Superior temporal gyrus (tissue), 1 donor: ENCODE results near the gene RBM28.
A peak's percentile ranks its signal among the peaks of the same experiment; 100 is the strongest.
"Not testable (repeated sequence)": the region's sequence is repeated elsewhere in the genome, so short reads cannot be mapped to it uniquely, and the experiment has no call there.

ENCODE experiments used
- DNase-seq: peaks from one replicate; pipeline ENCODE4 v3.0.0-alpha.2; 2016; ENCODE audit errors: extremely low spot score

The RBM28 gene

DNA sequence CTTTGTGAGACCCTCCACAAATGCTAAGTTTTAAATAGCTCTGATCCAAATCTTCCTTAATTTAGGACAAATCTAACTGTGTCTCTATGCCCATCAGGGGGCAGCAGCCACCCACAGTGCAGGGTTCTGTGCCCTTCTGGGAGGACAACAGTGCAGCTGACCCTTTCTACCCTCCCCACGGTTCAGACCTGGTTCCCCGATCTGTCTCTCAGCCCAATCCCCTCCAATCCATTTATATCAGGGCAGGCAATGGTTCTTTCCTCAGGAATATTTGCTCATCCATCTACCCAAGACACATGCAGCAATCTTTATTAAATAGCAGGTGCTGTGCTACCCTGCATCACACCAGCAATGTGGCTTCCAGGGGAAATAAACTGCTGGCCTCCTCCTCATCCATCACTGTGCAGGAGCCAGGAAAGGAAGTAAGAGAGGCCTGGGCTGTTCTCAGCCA lies 4.0 kb upstream of the RBM28 start:
- DNase-seq: peak; percentile 77

DNA sequence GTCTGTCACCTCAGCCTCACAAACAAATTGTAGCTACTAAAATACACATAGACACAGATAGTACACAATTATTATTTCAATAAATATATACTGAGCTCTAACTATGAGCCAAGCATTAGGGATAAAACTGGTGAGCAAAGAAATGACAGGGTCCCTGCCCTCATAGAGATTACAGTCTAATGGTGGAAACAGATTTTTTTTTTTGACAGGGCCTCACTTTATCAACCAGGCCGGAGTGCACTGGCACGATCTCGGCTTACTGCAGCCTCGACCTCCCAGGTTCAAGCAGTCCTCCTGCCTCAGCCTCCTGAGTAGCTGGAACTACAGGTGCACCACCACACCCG lies 695 bp upstream of the RBM28 start:
- DNase-seq: no peak

DNA sequence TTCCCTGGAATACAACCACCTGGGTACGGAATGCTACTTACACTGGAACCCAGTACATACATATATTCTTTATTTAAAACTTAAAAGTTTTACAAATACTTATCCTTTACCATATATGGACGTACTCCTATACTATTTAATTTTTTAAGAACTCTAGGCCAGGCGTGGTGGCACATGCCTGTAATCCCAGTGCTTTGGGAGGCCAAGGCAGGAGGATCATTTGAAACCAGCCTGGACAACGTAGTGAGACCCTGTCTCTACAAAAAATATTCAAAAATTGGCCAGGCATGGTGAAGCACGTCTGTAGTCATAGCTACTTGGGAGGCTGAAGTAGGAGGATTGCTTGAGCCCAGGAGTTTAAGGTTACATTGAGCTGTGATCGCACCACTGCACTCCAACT lies 2.0 kb downstream of the RBM28 start:
- no peak for DNase-seq

DNA sequence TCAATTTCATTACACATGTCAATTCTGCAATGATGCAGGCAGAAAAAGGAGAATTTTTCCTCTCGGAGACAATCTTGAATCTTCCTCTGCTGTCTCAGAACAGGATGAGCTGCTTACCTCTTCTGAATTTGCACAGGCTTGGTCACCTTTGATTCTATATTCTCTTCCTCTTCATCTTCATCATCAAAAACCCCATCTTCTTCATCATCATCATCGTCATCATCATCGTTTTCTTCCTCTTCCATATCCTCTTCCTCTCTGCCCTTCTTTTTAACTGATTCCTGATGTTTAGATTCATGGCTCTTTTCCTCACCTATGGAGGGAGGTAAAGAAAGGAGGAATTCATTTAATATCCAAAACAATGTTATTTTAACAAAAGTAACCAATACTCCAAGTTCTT lies 8.0 kb downstream of the RBM28 start:
- DNase-seq: no peak

DNA sequence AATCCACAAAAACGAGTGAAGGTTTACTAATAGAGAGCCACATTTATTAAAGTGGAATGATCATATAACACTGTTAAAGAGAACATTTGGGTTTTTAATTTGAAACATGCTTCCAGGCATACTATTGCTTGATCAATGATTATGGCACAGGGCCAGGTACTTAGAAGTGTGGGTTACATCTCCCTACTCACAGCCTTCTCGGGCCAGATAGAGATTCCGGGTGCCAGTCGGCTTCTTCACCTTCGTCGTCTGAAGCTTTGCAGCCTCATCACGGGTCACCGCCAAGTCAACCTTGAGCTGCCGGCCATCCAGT lies 19.4 kb downstream of the RBM28 start:
- no peak for DNase-seq

DNA sequence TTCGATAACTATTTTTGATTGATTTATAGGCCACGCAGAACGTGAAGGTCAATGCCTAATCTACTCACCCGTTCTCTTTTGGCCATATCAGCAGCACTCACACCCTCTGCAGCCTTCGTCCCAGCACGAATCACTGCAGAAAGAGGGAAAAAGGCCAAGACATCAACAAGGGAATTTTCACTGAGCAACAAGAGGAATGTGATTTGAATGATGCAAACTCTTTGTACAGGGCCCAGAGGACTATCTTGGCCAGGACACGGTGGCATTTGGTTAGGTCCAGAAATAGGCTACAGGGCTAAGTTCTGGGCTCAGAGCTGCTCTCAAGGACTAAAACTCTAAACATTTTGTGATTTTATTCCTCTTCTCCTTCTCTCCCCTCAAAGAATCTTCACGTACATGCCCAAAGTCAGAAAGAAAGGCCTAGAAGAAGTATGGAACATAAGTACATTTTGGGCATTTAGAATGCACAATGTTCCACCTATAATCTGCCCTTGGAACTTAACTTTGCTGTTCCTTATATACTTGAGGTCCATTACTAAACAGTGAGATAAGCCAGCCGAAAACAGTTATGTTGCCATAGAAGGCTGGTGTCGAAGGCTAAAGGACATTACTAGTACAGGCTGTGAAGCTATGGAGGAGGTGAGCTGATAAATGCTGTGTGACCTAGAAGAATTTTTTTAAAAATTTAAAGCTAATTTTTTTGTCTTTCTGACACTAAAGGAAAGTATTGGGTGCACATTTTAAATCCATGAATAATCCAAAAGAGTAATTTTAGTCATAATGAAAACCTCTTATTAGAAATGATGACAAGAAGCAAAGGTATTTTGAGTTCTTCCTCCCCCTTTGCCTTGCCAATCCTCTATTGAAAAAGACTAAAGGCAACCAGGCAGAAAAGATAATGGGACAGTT lies 20.0 kb downstream of the RBM28 start:
- DNase-seq: no peak

DNA sequence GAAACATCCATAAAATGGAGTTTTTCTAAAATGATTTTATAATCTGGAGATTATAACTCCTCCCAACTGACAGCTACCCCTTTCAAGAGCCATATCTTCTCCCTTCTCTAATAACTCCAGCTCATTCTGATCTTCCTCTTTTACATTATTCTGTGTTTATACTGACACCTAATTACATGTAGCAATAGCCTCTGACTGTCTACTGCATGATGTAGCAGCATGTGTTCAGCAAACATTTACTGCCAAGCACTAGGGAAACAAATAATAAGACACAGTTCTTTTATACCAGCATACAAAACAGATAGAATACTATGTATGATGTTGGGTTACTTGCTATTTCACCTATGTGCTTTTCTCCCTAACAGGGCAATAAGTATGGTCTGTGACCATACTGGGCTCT lies 20.7 kb downstream of the RBM28 start:
- no peak for DNase-seq

DNA sequence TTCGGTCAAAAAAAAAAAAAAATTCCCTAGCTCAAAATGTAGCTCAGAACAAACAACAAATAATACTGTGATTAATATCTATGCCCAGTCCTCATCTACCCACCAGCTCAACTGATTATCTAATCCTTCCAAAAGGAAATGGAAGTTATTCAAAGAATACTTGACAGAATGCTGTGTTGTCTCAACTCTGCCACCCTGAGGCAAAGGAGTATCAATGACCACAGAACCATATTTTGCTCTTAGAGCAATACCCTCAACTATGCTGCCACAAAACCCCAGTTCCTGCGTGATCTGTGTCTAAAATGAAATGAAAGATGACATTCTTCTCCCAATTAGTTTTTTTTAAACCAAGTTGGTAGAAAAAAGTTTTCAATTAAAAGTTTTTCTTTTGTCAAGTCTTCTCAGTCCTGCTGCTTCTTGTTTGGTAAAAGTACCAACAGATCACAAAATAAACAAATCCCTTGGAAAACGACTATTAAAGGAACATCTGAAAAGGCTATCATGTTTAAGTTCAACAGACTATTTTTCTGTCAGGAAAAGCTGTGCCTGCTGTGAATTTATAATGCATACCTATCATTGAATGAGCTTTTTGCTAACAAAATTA lies 21.6 kb downstream of the RBM28 start:
- DNase-seq: peak; percentile 65

DNA sequence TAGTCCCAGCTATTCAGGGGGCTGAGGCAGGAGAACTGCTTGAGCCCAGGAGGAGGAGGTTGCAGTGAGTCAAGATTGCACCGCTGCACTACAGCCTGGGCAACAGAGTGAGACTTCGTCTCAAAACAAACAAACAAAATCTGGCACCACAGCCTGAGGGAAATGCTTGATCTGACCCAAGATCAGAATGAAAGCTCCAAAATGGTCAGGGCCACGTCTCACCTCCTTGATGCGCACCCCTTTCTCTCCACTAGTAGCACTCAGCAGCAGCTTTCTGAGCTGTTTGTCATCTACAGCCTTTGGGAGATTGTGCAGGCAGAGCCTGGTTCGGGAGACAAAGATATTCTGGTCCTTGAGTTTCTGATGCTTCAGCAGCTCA lies 22.7 kb downstream of the RBM28 start:
- no peak for DNase-seq

DNA sequence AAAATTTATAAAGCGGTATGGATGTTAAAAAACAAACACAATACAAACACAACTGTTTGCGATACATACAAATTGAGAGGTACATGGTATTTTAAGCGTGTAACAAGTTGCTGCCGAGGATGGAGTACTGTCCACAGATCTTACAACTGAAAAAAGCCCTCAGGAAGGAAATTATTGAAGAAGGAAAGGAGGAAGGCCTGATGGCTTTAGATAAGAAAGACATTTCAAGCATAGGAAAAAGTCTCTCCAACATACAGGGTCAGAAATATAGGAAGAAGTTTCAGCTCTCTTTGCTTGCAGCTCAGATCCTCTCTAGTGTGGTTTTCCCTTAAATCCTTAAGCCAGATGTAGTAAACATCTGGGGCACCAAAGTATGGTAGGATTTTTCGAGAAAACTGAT lies 25.0 kb downstream of the RBM28 start:
- no peak for DNase-seq

DNA sequence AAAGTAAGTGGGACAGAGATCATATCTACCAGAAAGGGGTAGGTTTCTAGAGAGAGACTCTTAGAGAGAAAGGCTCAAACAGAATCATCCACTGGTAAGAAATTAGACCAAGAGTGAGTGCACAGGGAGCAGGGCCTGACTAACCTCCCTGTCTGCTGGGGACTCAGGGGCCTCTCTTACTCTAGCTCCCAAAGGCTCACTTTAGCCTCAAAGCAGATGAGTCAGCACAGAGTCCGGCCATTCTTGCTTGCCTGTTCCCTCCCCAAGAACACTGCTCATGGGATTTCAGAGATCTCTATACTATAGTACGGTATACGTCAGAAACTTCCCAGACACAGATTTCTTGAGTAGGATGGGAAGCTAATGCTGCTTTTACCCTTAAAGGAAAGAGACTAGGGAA lies 32.7 kb downstream of the RBM28 start:
- DNase-seq: no peak

DNA sequence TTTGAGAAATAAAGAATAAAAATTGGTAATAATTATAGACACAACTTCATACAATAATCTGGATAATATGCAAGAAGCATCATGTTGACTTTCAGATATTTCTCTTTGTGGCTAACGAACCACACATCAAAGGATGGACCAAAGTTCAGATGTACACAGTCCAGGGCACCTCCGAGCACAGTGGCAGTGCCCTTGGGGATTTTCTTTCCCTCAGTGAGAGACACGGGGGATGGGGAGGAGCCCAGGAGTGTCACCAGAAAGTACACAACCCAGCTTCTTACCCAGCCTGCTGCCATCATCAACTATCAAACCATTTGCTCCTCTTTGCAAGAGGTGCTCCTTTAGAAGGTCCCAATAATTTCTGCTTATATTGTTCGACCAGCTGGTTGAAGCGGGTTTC lies 33.2 kb downstream of the RBM28 start:
- no peak for DNase-seq

DNA sequence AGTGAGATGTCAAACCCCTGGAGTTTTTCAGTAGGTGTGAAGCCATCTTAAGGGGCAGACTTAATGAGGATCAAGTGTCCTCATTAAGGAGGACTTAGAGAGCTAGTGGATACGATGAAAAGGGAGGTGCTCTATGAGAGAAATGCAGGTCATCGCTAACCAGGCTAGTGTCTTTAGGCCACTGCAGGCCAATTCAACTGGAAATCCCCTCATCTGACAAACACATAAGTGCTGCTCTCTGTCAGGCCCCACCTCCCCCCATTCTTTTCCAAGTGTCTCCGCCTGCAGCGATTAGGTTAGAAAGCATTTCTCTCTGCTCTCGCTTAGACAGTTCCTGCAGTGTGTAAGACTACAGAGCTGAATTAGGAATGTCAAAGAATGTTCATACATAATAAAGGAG lies 33.7 kb downstream of the RBM28 start:
- DNase-seq: no peak

DNA sequence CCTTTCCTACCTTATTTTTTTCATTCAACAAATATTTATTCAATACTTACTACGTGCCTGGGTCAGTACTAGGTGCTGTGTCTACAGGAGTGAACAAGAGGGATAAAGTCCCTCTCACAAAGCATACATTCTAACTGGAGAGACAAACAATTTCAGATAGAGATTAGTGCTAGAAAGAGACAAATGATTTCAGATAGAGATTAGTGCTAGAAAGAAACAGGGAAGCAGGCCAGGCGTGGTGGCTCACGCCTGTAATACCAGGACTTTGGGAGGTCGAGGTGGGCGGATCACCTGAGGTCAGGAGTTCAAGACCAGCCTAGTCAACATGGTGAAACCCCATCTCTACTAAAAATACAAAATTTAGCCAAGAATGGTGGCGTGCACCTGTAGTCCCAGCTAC lies 34.6 kb downstream of the RBM28 start:
- no peak for DNase-seq

DNA sequence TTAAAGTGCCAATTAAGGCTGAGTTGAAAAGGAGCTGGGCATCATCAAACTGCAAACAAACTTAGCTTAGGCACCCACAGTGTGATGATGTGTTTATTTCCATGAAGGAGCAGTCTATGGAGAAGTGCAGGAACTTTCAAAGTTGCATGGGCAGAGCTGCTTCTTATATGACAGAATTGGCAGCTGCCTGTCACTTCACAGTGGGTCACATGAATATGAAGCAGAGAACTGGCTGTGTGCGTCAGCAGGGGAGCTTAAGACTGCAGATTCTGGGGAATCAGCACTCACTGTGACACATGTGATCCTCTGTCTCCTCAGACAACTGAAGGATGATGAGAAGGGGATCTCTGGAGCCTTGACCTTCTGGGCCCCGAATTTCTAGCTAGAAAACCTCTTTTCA lies 36.6 kb downstream of the RBM28 start:
- DNase-seq: no peak

DNA sequence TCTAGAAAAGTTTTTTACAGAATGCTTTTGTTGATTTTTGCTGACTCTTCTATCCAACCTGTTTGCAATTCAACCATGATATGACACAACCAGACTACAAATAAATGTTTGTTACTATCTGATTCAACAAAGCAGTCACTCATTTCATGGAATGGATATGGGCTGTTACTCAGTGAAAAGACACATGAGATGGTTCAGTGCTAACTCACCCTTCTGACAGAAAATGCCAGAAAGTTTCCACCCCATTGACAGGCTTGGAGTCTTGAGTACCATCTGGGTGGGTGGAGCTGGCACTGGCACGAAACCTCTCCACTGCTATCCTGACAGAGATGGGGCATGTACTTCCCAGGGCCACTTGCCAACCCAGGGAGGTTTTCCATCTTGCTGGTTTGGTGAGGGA lies 39.5 kb downstream of the RBM28 start:
- peak; percentile 47 for DNase-seq

DNA sequence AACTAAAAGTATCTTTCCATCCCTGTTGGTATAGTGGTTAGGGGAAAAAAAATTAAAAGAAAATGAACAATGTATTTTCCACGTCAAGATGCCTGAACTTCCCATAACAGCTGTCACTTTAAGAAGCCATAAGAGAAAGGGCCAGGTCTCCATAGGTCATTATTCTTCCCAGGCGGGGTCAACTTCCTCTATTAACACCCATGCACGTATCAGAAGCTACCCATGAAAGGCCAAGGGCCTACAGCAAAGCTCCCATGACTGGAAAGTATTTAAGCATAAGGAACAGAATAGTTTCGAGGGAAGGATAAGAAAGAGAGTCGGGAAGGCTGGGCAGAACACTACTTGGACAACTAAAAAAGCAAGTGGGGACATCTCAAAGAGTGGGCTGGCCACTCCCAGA lies 40.1 kb downstream of the RBM28 start:
- DNase-seq: no peak

DNA sequence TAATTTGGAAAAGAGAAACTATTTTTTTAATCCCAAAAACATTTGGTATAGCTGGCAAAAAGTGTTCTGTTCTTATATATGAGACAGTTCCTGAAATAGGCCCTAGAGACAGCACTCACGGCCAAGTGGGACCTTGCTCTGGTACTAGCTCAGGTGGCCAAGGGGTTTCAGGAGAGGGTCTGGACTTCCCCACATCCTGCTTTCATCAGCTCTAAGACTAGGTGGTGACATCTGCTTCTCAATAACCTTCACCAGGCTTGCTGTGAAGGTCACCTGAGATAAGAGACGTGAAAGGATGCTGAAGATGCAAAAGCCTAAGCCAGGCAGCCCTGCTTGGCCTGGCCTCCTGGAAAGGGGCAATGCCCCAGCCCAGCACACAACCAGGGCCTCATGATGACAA lies 40.6 kb downstream of the RBM28 start:
- DNase-seq: no peak

DNA sequence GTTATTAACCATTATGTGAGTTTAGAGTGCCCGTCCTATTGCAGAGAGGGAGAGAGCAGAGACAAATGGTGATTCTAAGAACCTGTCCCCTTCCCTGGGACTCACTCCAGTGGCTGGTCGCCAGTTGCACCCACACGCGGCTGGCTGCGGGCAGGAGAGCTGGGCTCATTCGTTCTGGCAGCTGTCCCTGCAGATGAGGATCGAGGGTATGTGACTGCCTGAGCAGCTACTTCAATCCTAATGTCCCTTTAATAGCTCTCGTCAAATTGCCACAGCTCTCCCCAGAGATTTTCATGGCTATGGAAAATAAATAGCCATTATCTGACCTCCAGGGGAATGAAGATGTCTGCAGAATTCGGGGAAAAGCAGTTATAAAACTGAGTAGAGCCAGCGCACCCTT lies 41.6 kb downstream of the RBM28 start:
- no peak for DNase-seq

DNA sequence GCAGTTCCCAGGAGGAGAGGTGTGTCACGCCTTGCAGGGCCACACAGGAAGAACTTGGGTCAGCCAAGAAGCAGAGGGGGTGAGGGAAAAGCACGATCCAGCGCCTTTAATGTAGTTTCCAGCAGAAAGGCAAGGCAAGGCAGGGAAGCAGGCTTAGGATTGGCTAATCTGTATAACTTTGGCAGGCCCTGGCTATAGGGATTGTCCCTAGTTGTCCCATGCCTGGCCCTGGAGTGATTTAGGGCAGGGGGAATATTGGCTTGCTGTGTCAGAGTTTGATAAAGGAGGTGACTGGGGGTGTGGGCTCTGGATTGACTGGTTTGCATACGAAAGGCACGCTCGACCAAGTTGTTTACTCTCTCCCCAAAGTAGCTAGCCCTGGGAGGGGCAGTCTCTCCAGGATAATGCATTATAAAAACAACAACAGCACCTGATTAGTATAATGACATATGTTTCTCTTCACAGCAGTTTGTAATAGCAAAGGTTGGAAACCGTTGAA lies 44.5 kb downstream of the RBM28 start:
- no peak for DNase-seq

DNA sequence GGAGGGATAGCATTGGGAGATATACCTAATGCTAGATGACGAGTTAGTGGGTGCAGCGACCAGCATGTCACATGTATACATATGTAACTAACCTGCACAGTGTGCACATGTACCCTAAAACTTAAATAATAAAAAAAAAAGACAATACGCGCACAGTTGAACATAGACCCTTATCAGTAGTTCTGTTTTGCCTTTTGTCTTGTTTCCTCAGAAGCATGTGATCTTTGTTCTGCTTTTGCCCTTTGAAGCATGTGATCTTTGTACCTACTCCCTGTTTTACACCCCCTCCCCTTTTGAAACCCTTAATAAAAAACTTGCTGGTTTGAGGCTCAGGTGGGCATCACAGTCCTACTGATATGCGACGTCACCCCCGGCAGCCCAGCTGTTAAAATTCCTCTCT lies 45.7 kb downstream of the RBM28 start:
- not testable (repeated sequence) for DNase-seq

DNA sequence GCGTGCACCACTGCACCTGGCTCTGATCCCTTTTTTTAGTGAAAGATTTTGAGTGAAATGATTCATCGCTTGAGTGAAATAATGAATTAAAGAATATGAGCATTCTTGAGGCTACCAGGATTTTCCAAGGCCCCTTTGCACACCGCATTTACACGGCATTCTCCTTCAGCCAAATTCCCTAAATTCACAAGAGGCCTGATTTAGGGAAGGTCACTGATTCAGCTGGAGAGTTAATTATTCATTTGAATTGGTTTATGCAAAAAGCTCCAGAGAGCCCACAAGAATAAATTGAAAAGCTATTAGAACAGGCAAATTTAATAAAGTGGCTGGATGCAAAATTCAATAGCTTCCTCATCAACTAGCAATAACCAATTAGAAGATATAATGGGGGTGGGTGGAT lies 56.2 kb downstream of the RBM28 start:
- no peak for DNase-seq

DNA sequence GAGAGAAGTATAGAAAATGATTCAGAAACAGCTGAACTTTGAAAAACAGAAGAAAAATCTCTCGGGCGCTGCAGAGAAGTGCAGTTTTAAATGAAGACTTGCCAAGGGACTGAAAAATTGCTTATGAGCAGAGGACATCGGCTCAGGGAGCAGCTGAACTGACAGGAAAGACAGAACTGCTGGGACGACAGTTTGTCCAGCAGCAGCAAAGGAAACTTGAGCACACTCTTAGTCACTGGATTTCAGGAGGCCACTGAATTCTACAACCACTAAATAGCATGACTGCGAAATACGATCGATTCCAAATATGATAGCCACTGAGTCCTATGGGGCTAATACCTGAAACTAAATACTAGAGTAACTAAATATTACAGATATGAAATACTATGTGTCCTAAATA lies 59.6 kb downstream of the RBM28 start:
- DNase-seq: no peak
